ENCODE measurements around the gene ERBB4.

- TF ChIP-seq CTCF (IDR thresholded peaks at IDR 0.05) = no peak
- TF ChIP-seq POLR2A (IDR thresholded peaks at IDR 0.05) = no peak
Observed at GRCh38 chr2:212343167-212343566, 195.4 kb downstream of the ERBB4 start.

Measured in Peyer's patch (tissue), 4 donors.